Mammary epithelial cell (primary cell): ENCODE results near the gene GADL1.

Source experiments
- CTCF ChIP-seq, 2 donors: IDR thresholded peaks in 1 of 2; conservative IDR thresholded peaks in 1 of 2; 2 replicates each; pipeline ENCODE4 v1.5.1; 2011 to 2012; ENCODE audit warnings: inconsistent platforms in 2 of 2, low read length in 2 of 2, mild to moderate bottlenecking in 2 of 2, control low read depth in 1 of 2, low read depth in 1 of 2; ENCODE audit not compliant: insufficient read depth in 1 of 2; ENCODE audit errors: extremely low read depth in 1 of 2
- EZH2 ChIP-seq: IDR thresholded peaks from 2 replicates; pipeline ENCODE4 v1.6.1; 2012; ENCODE audit warnings: low read length, inconsistent platforms, borderline replicate concordance

GRCh38 chr3:30728143-30728542 lies 166.3 kb downstream of the GADL1 start:
- TF ChIP-seq CTCF (conservative IDR thresholded peaks at IDR 0.05 in 1 of 2, IDR thresholded peaks at IDR 0.05 in 1 of 2; ENCODE audit: extremely low read depth in 1 of 2, insufficient read depth in 1 of 2, low read depth in 1 of 2, low read length in 2 of 2) (no peak), EZH2 (no peak)
